ENCODE results near the gene ASIC3. TPM values are rescaled to one million over a fixed set of nuclear protein-coding genes. Genes with fewer than 3 reads are reported as not detected.

Gene ASIC3
- total and polyA plus RNA-seq, 9 donors: 1.3 to 9.2 (median 3.7) TPM

DNA sequence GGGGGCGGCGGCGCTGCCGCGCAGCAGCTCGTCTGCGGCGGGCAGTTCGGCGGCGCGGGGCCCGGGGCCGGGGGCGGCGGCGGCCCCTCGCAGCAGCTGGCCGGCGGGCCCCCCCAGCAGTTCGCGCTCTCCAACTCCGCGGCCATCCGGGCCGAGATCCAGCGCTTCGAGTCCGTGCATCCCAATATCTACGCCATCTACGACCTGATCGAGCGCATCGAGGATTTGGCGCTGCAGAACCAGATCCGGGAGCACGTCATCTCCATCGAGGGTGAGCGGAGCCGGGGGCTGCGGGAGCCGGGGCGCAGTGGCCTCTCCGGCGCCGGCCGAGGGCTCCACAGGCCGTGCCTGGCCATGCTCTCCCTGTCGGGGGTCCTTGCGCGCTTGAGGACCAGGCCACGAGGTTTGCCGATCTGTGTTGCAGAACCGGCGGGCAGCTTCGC is 38.5 kb downstream of the ASIC3 start:
- peaks cover 69% of the 10 kb centered on the region for H3K4me1 ChIP-seq (ENCODE audit: control insufficient read depth, insufficient read depth, low read length)
- WGBS (ENCODE audit: insufficient coverage): under 1% methylated on average over 47 of the region's 56 CpGs
- DNase-seq: peak; percentile 70

DNA sequence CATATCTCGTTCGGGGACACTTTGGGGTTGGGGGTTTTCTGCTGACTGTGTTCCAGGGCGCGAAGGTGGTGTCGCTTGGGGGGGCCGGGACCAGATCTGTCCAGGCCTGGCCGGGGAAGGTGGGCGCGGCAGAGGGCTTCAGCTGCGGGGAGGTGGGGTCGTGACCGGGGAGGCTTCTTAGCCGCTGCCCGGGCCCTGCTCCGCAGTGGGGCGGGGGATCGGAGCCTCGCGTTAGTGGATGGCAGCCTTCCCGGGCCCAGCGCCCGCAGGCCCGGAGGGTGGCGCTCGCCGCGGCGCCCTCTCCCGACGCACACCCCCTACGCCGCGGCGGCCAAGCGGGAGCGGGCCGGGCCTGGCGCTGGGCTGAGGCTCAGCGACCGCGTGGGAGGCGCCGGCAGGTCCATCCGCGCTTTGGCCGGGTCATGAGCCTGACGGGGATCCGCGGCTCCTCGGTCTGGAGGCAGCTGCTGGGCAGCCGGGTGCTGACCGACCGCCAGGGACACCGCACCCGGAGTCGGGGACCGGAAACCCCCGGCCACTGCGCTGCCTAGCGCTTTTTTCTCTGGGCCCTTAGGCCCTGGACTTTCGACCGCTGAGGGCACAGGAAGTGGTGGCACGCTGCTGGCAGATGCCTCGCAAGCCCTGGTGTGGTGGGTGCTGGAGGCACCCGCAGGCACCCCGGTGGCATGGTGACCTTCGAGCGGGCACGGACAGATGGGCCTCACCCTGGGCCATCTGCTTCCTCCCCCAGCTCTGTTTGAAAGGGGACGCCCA is 39.1 kb downstream of the ASIC3 start:
- Histone ChIP-seq H3K27me3 (ENCODE audit: control insufficient read depth, insufficient read depth, low read length) (no peaks in the 10 kb centered on the region), H3K4me1 (ENCODE audit: control insufficient read depth, insufficient read depth, low read length) (peaks cover 66% of the 10 kb centered on the region), H3K9me3 (replicated peaks; ENCODE audit: control insufficient read depth, low read depth, low read length) (no peaks in the 10 kb centered on the region), H3K36me3 (ENCODE audit: control insufficient read depth, insufficient read depth, low read length) (peaks cover 17% of the 10 kb centered on the region), H3K27ac (ENCODE audit: low read length) (peak overlapping the region; percentile 91), H3K4me3 (ENCODE audit: low read length) (peak overlapping the region; percentile 87)
- WGBS (ENCODE audit: insufficient coverage): 2% methylated on average over 66 of the region's 70 CpGs
- peak; percentile 72 for DNase-seq

More for the DNA sequence above, 38.5 kb downstream of the ASIC3 start:
- Histone ChIP-seq H3K4me3 (ENCODE audit: low read length) (peak overlapping the region; percentile 87), H3K27me3 (ENCODE audit: control insufficient read depth, insufficient read depth, low read length) (no peaks in the 10 kb centered on the region), H3K9me3 (replicated peaks; ENCODE audit: control insufficient read depth, low read depth, low read length) (no peaks in the 10 kb centered on the region), H3K27ac (ENCODE audit: low read length) (peak overlapping the region; percentile 90), H3K36me3 (ENCODE audit: control insufficient read depth, insufficient read depth, low read length) (peaks cover 11% of the 10 kb centered on the region)

DNA sequence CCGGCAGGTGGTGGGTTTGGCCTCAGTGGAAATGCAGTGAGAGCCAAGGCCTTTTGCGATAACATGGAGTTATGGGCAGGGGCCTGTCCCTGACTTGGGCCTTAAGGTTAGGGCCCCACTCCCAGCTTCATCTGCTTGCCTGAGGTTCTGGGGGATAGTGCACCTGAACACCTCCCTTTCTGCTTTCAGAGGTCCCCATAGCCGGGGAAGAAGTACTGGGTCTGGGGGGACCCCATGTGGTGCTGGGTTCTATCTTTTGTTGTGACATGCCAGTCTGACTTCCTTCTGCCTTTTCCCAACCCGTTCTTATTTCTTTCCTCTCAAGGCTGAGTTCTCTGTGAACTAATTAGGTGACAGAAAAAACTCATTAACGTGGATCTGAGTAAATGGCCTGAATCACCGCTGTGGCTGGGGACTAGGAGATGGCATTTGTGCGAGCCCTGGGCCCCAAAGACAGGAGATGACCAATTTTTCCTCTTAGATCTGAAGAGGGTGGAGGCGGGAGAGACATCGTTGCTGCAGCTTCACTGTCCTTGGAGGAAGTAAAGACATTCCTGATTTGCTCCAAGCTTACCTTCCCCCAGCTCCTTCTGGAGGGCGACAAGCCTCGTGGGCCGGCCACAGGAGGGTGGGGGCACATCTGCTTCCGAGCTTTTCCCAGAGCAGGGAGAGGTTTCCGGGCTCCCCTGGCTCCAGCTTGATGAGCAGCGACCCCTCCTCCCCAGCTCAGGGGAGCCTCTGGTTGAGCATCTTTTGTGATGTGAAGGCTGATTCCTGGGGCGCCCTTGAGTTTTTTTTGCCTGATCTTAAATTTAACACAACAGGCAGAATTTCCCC is 39.9 kb downstream of the ASIC3 start:
- DNase-seq: no peak
- Histone ChIP-seq H3K36me3 (ENCODE audit: control insufficient read depth, insufficient read depth, low read length) (peaks cover 23% of the 10 kb centered on the region), H3K27ac (ENCODE audit: low read length) (peak overlapping the region; percentile 91), H3K4me1 (ENCODE audit: control insufficient read depth, insufficient read depth, low read length) (peaks cover 61% of the 10 kb centered on the region), H3K9me3 (replicated peaks; ENCODE audit: control insufficient read depth, low read depth, low read length) (no peaks in the 10 kb centered on the region), H3K4me3 (ENCODE audit: low read length) (peak overlapping the region; percentile 87), H3K27me3 (ENCODE audit: control insufficient read depth, insufficient read depth, low read length) (no peaks in the 10 kb centered on the region)
- WGBS (ENCODE audit: insufficient coverage): 16% methylated on average over 7 of the region's 16 CpGs

DNA sequence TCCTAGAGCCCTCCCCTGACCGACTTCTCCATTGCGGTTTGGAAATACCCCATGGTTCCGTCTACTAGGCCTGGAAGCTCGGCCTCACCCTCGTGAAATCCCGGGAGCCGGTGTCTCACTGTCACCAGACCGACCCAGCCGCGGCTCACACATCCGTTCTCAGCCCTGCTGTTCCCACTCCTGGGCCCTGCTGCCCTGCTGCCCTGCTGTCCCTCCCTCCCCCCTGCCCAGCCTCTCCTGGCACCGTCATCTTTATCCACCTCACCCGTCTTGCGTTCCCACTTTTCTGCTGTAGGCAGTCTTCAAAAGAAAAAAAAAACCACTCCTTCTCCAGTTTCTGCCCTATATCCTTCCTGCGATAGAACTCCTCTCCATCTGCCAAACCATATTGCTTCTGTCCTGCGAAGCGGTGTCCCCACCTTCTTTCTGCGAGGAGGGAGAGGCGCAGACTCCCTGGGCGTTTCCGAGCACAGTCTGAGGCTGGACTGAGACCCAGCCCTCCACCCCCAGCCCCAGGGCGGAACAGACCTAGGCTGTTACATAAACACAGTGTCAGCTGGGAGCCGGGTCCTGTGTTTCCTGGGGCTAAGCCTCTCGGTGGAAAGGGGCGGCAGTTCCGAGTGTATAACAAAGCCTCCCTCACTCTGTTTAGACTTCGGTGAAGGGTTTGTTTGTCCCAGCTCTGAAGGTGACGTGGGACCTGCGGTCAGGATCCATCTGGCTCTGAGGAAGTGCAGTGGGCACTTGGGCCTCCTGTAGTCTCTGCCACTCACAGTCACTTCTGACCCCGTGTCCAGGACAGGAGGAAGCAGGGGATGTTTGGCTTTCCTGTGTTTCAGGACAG is 40.7 kb downstream of the ASIC3 start:
- Histone ChIP-seq H3K9me3 (replicated peaks; ENCODE audit: control insufficient read depth, low read depth, low read length) (no peaks in the 10 kb centered on the region), H3K36me3 (ENCODE audit: control insufficient read depth, insufficient read depth, low read length) (peaks cover 32% of the 10 kb centered on the region), H3K27me3 (ENCODE audit: control insufficient read depth, insufficient read depth, low read length) (no peaks in the 10 kb centered on the region), H3K27ac (ENCODE audit: low read length) (peak overlapping the region; percentile 91), H3K4me3 (ENCODE audit: low read length) (peak overlapping the region; percentile 87), H3K4me1 (ENCODE audit: control insufficient read depth, insufficient read depth, low read length) (peaks cover 54% of the 10 kb centered on the region)
- 7% methylated on average over 23 of the region's 30 CpGs for WGBS (ENCODE audit: insufficient coverage)
- DNase-seq: peak; percentile 84

- H3K9me3 ChIP-seq (replicated peaks; ENCODE audit: control insufficient read depth, low read depth, low read length): no peaks in the 10 kb centered on the region
- peaks cover 32% of the 10 kb centered on the region for H3K36me3 ChIP-seq (ENCODE audit: control insufficient read depth, insufficient read depth, low read length)
- 82% methylated on average over 9 of the region's 22 CpGs for WGBS (ENCODE audit: insufficient coverage)
- peaks cover 53% of the 10 kb centered on the region for H3K4me1 ChIP-seq (ENCODE audit: control insufficient read depth, insufficient read depth, low read length)
- H3K4me3 ChIP-seq (ENCODE audit: low read length): peak overlapping the region; percentile 87
- no peak for DNase-seq
- H3K27ac ChIP-seq (ENCODE audit: low read length): peak overlapping the region; percentile 91
- H3K27me3 ChIP-seq (ENCODE audit: control insufficient read depth, insufficient read depth, low read length): no peaks in the 10 kb centered on the region
Measured at GRCh38 chr7:151089893-151090730, 41.8 kb downstream of the ASIC3 start.

DNA sequence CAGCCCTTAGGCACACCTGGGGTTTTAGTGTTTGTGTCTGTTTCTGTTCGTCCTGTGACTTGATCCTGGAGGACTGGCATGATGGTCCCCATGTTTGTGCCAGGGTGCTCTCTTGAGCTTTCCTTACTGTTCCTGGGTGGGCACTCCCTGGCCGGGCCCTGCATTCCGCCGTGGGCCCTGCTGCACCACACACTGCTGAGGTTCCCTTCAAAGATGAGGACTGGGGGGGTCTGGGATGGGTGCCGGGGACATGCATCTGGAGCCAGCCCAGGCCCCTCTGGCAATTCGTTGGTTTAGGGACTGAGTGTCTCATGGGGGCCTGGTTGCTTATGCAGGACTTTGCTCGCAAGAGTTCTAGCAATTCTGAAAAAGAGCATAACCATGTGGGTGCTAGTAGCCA is 42.7 kb downstream of the ASIC3 start:
- H3K36me3 ChIP-seq (ENCODE audit: control insufficient read depth, insufficient read depth, low read length): peaks cover 33% of the 10 kb centered on the region
- no peaks in the 10 kb centered on the region for H3K27me3 ChIP-seq (ENCODE audit: control insufficient read depth, insufficient read depth, low read length)
- 89% methylated on average over 5 of the region's 7 CpGs for WGBS (ENCODE audit: insufficient coverage)
- no peaks in the 10 kb centered on the region for H3K9me3 ChIP-seq (replicated peaks; ENCODE audit: control insufficient read depth, low read depth, low read length)
- H3K4me1 ChIP-seq (ENCODE audit: control insufficient read depth, insufficient read depth, low read length): peaks cover 46% of the 10 kb centered on the region
- DNase-seq: no peak
- H3K27ac ChIP-seq (ENCODE audit: low read length): no peak overlapping the region
- no peak overlapping the region for H3K4me3 ChIP-seq (ENCODE audit: low read length)

GRCh38 chr7:151091431-151091830 is 43.1 kb downstream of the ASIC3 start:
- H3K4me1 ChIP-seq (ENCODE audit: control insufficient read depth, insufficient read depth, low read length): peaks cover 46% of the 10 kb centered on the region
- DNase-seq: no peak
- H3K27ac ChIP-seq (ENCODE audit: low read length): no peak overlapping the region
- no peaks in the 10 kb centered on the region for H3K9me3 ChIP-seq (replicated peaks; ENCODE audit: control insufficient read depth, low read depth, low read length)
- no peaks in the 10 kb centered on the region for H3K27me3 ChIP-seq (ENCODE audit: control insufficient read depth, insufficient read depth, low read length)
- no peak overlapping the region for H3K4me3 ChIP-seq (ENCODE audit: low read length)
- 55% methylated on average over 6 of the region's 6 CpGs for WGBS (ENCODE audit: insufficient coverage)
- H3K36me3 ChIP-seq (ENCODE audit: control insufficient read depth, insufficient read depth, low read length): peaks cover 35% of the 10 kb centered on the region

DNA sequence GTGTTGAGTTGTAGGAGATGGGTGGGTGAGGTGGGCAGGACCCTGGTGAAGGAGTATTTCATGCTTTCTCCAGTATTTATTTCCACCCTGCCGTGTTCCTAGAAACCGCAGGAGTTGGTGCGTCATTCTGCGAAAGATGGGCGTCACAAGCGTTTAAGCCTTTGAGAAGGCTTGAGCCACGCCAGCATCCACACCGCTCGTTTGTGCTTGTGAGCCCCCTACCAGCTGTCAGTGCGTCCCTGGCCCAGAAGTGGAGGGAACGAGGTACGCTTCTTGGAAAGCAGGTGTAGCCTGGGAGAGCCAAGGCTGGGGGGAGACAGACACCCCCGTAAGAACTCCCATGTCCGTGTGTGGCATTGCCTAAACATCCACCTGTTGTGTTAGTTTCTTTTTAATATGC is 43.7 kb downstream of the ASIC3 start:
- Histone ChIP-seq H3K4me1 (ENCODE audit: control insufficient read depth, insufficient read depth, low read length) (peaks cover 46% of the 10 kb centered on the region), H3K4me3 (ENCODE audit: low read length) (no peak overlapping the region), H3K36me3 (ENCODE audit: control insufficient read depth, insufficient read depth, low read length) (peaks cover 35% of the 10 kb centered on the region), H3K27me3 (ENCODE audit: control insufficient read depth, insufficient read depth, low read length) (no peaks in the 10 kb centered on the region), H3K9me3 (replicated peaks; ENCODE audit: control insufficient read depth, low read depth, low read length) (no peaks in the 10 kb centered on the region), H3K27ac (ENCODE audit: low read length) (no peak overlapping the region)
- 86% methylated on average over 5 of the region's 14 CpGs for WGBS (ENCODE audit: insufficient coverage)
- no peak for DNase-seq

DNA sequence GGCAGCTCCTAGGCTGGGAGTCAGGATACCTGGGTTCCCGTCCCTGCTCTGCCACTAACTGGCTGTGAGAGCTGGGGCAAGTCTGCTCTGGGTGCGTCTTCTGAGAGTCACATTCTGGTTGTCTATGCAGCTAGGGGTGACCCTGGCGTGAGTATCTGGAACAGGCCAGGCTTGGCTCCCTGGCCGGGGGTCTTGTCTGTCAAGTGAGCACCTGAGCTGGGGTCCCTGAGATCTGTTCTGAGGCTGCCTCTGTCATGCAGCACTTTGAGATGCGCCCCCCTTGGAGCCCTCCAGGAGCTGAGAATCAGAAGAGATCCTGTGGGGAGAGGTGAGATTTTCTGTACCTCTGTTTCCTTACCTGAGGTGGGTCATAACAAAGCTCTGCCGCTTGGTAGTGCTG is 45.4 kb downstream of the ASIC3 start:
- DNase-seq: no peak
- no peaks in the 10 kb centered on the region for H3K27me3 ChIP-seq (ENCODE audit: control insufficient read depth, insufficient read depth, low read length)
- H3K9me3 ChIP-seq (replicated peaks; ENCODE audit: control insufficient read depth, low read depth, low read length): no peaks in the 10 kb centered on the region
- 86% methylated on average over 6 of the region's 6 CpGs for WGBS (ENCODE audit: insufficient coverage)
- H3K4me3 ChIP-seq (ENCODE audit: low read length): no peak overlapping the region
- H3K4me1 ChIP-seq (ENCODE audit: control insufficient read depth, insufficient read depth, low read length): peaks cover 36% of the 10 kb centered on the region
- H3K36me3 ChIP-seq (ENCODE audit: control insufficient read depth, insufficient read depth, low read length): peaks cover 35% of the 10 kb centered on the region
- no peak overlapping the region for H3K27ac ChIP-seq (ENCODE audit: low read length)
